Measurements from ENCODE around the gene GLG1.
"Not testable (repeated sequence)": the region's sequence is repeated elsewhere in the genome, so short reads cannot be mapped to it uniquely, and the experiment has no call there.

Gene GLG1

DNA sequence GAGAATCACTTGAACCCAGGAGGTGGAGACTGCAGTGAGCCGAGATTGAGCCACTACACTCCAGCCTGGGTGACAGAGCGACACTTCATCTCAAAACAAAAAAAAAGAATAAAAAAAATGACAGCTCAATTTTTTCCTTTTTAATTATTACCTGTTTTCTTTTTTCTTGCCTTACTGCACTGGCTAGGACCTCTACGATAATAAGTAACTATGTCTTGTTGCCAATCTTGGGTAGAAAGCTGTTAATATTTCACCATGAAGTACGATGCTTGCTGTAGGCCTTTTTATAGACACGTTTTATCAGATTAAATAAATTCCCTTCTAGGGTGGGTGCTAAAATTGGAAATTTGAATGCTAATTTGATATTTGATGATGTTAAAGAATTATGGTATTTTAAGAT lies 82.8 kb downstream of the GLG1 start:
- FAIRE-seq: no peak

GRCh38 chr16:74523706-74524105 lies 83.2 kb downstream of the GLG1 start:
- FAIRE-seq: not testable (repeated sequence)

DNA sequence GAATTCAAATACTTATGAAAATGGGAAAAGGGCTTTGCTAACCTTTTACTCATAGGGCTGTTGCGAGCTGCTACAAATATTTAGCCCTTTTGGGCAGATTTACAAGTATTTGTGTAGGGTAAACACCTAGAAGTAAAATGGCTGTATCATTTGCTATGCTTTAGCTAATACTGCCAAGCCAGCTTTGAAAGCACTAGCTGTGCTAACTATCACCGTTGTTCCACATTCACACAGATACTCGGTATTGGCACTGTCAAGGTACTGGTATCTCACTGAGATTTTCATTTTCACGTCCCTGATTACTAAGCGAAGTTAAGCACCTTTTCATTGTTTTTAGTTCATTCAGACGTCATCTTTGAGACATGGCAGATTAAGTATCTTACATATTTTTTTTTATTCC lies 84.8 kb downstream of the GLG1 start:
- FAIRE-seq: no peak

DNA sequence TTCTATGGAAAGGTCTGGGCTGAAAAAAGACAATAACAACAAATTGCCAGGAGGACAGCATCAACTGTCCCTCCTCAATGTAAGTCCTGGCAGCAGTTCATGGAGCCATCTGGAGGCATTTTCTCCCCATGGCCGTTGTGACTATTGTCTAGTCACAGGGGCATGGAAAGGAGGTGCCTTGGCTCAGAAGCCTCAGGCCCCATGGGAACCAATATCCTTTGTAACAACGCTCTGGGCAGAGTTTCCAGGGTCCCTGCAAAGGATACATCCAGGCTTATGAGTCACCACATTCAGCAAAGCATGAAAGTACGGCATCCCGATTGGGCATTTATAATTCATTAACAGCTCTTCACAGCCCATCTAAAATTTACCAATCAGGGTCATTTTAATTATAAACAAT lies 85.2 kb downstream of the GLG1 start:
- no peak for FAIRE-seq

DNA sequence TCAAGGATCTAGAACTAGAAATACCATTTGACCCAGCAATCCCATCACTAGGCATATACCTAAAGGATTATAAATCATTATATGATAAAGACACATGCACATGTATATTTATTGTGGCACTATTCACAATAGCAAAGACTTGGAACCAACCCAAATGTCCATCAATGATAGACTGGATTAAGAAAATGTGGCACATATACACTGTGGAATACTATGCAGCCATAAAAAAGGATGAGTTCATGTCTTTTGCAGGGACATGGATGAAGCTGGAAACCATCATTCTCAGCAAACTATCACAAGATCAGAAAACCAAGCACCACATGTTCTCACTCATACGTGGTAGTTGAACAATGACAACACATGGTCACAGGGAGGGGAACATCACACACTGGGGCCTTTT lies 88.0 kb downstream of the GLG1 start:
- not testable (repeated sequence) for FAIRE-seq

- no peak for FAIRE-seq
These were observed 95.0 kb downstream of the GLG1 start for GRCh38 chr16:74511961-74512360.

DNA sequence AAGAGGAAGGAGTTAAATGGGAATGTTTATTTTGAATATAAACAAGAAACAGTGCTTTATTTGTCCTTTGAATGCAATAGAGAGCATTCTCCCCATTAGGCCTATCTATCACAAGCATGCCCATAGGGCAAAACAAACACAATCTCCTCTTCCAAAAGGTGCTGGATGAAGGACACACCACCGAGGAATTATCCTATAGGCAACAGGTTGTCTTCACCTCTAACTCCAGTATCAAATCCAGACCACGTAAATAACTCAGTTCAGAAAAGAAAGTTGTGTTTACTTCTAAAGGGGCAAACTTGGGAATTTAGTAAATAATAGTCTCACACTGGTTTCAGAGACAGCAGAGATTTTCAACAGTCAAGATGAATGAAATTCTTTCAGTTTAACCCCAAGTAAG lies 101.9 kb downstream of the GLG1 start:
- FAIRE-seq: no peak

DNA sequence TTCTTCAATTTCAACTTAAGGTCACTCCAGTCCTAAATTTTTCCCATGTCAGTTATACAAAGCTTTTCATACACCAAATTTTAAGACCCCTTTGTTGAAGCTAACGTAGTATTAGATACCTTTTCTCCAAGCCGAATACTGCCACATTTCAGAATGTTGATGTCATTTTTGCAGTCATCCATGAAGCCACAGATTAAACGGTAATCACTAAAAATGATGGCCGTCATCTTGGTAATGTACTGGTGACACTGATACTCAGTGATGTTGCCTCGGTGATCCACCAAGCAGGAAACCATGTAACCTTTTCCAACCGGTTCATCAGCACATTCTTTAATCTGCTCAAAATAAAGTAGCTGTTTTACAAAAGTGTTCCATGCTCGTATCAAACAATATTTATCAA lies 103.5 kb downstream of the GLG1 start:
- peak; percentile 13 for FAIRE-seq

DNA sequence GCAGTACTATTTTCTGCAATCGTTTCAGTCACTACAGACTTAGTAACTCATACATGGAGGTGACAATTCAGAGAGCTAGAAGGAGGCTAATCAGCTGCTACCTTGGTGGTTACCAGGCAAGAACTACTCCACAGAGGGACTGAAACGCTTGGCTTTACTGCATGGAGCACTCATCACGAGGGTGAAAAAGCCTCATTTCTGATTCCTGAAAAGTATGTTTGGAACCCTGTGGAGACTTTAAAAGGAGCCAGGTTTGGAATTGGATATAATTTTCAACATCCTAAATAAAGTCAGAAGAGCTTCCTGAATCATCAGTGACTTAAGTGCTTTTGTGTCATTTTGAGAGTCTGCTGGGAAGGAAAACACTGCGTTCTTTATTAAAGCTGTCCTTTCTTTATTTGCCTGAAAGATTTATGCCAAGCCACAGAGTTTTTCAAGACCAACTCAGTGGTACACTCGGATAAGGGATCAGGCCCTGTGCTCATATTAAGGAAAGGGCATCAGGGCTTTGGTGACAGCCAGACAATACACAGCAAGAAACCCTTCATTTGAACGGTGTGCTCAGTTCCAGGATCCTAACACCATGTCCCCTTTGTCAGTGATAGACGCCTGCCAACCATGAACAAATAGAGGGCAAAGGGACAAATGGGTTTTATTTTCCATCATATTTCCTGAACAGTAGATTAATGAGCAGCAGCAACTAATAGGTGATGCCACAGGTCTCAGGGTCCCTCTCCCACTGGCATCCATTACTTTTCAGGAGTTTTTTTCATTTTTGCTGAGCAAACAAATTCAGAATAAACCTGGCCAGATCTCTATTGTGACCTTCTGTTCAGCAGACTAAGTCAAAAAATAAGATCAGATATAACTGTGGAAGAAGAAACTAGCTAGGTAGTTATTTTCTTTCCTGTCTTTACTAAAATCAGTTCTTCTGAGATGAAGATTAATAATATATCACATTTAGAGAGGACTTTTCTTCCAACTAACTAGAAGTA lies 105.1 kb downstream of the GLG1 start:
- FAIRE-seq: no peak

- no peak for FAIRE-seq
These were observed 106.0 kb downstream of the GLG1 start for GRCh38 chr16:74500907-74501306.

- FAIRE-seq: no peak
These were observed 107.8 kb downstream of the GLG1 start for GRCh38 chr16:74499114-74499513.

- no peak for FAIRE-seq
These were observed 109.2 kb downstream of the GLG1 start for GRCh38 chr16:74497761-74498160.

DNA sequence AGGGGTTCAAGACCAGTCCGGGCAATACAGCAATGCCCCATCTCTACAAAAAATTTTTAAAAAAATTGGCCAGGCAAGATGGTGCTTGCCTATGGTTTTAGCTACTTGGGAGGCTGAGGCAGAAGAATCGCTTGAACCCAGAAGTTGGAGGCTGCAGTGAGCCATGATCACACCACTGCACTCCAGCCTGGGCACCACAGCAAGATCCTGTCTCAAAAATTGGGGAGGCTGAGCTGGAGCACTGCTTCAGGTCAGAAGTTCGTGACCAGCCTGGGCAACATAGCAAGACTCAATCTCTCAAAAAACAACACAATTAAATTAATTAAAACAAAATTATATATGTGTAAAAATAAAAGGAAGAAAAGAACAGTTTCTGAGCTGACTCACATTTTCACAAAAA lies 110.9 kb downstream of the GLG1 start:
- no peak for FAIRE-seq

DNA sequence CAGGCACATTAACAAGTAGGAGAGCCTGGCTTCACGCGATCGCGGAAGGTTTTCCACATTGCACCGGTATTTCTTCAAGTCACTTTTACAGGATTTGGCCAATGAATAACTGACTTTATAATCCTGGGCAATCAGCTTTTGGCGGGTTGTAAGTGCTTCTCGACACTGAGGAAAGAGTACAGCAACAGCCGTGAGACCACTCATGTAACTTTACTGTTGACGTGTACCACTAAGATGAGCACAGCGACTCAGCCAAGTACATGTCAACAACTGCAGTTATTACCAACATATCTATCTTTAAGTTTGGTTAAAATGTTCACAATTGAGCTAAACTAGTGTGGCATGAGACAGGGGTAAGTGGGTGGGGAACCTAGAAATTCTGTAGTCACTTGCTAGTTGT lies 113.9 kb downstream of the GLG1 start:
- FAIRE-seq: no peak

GRCh38 chr16:74487634-74488495 lies 119.0 kb downstream of the GLG1 start:
- peak; percentile 92 for FAIRE-seq

GRCh38 chr16:74485916-74486315 lies 121.0 kb downstream of the GLG1 start:
- FAIRE-seq: no peak

DNA sequence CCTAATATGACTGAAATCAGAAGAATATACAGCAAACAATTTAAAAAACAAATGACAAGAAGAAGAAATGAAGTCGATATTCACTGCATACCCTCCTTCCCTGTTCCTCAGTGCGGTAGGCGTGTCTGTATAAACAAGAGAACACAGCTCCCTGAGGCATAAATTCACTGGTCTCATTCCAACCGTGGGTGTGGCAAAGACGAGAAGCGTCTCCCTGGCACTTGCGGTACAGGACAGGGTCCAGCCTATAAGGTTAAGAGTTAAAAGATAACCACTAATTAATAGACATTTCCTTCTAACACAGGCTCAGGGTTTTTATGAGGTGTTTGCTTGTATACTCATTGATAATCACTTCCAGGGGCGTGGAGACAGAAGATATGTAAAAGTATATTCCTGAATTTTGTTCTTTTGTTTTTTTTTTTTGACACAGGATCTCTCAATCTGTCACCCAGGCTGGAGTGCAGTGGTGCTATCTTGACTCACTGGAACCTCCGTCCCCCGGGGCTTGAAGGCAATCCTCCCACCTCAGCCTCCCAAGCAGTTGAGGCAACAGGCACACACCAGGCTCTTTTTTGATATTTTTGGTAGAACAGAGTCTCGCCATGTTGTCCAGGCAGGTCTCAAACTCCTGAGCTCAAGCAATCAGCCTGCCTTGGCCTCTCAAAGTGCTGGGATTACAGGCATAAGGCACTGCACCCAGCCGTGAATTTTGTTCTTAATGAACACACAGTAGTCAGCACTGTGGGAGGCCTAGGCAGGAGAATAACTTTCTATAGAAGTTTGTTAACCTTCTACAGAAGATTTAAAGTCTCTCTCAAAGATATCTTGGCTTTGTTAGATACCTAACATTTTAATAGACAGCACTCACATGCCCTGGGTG lies 126.5 kb downstream of the GLG1 start:
- FAIRE-seq: no peak

DNA sequence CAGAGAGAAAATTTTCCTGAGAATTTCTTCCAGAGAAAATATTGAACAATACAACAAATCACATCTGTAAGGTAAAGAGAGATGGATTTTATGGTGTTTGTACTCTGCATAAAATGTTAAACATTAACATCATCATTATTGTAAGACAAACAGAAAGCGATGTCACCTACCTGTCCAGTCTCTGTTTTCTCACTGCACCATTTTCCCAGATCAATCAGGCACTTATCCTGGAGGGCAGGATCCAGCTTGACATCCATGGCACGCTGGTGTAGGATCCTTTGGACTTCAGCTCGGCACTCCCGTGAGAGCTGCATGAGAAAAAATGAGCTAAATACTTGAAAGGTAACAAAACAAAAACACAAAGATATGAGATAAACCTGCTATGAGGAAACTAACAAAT lies 129.7 kb downstream of the GLG1 start:
- FAIRE-seq: no peak

- no peak for FAIRE-seq
These were observed 132.5 kb downstream of the GLG1 start for GRCh38 chr16:74474416-74474815.

GRCh38 chr16:74472540-74472939 lies 134.4 kb downstream of the GLG1 start:
- no peak for FAIRE-seq

- FAIRE-seq: no peak
These were observed 134.9 kb downstream of the GLG1 start for GRCh38 chr16:74472010-74472409.

GRCh38 chr16:74469946-74470478 lies 136.9 kb downstream of the GLG1 start:
- FAIRE-seq: no peak
